ENCODE measurements around the gene IL1RAPL2.

- no peak for TF ChIP-seq CTCF (IDR thresholded peaks at IDR 0.05)
- no peak for TF ChIP-seq EZH2 (IDR thresholded peaks at IDR 0.05)
- TF ChIP-seq EZH2phosphoT487 (IDR thresholded peaks at IDR 0.05) = no peak
Measured at GRCh38 chrX:105323928-105324327, 757.9 kb downstream of the IL1RAPL2 start.

Data from neural progenitor cell (in vitro differentiated cells).